SK-N-SH (cell line): ENCODE measurements around the gene MOB2. TPM values are rescaled to one million over a fixed set of nuclear protein-coding genes. Genes with fewer than 3 reads are reported as not detected.

Experiments used
- CTCF ChIA-PET: fragments of 300-600, 350-600 bp; formaldehyde crosslinking; extraction: SDS; loops from one replicate; lab custom pipeline; 2021; lab: Yijun Ruan, JAX
- POLR2A ChIA-PET: fragments of 350-600 bp; sonication (Branson Sonifier 250); formaldehyde crosslinking; extraction: SDS; loops from one replicate; lab custom pipeline; 2020; ENCODE audit warnings: antibody characterized with exemption, inconsistent platforms; lab: Yijun Ruan, JAX
- DNase-seq: peaks from one replicate; pipeline ENCODE4 v3.0.0; 2012
- H2AFZ ChIP-seq: fragments of 200-600 bp; sonication (generic); 2 replicates; pipeline ENCODE4 v1.8.1; 2016; ENCODE audit warnings: antibody characterized with exemption, mild to moderate bottlenecking, low read depth
- H3F3A ChIP-seq: fragments of 200-600 bp; sonication (generic); replicated peaks from 2 replicates; pipeline ENCODE3; 2016; ENCODE audit warnings: antibody characterized with exemption, mild to moderate bottlenecking; ENCODE audit not compliant: insufficient read depth
- H3K27ac ChIP-seq, 2 experiments: fragments of 200-500 bp in 1 of 2; fragments of 200-600 bp in 1 of 2; sonication (Bioruptor generic) in 1 of 2; sonication (generic), shearing (Covaris generic) in 1 of 2; 2 replicates each; pipeline versions ENCODE4 v1.5.1 to v1.6.1; 2014 to 2016; ENCODE audit warnings: low read depth in 2 of 2, inconsistent platforms in 1 of 2, low read length in 1 of 2, mild to moderate bottlenecking in 1 of 2, mixed read lengths in 1 of 2
- H3K27me3 ChIP-seq: fragments of 200-600 bp; sonication (generic), shearing (Covaris generic); 2 replicates; pipeline ENCODE4 v1.6.1; 2016; ENCODE audit warnings: mixed run types; ENCODE audit not compliant: insufficient read depth
- H3K36me3 ChIP-seq, 2 experiments: fragments of 200-500 bp in 1 of 2; fragments of 200-600 bp in 1 of 2; sonication (Bioruptor generic) in 1 of 2; sonication (generic) in 1 of 2; replicated peaks in 1 of 2; 2 replicates each; pipeline versions ENCODE3 to v1.5.1; 2014 to 2016; ENCODE audit warnings: low read length in 1 of 2, mild to moderate bottlenecking in 1 of 2; ENCODE audit not compliant: insufficient read depth in 2 of 2, control insufficient read depth in 1 of 2
- H3K4me1 ChIP-seq, 2 experiments: fragments of 200-500 bp in 1 of 2; fragments of 200-600 bp in 1 of 2; sonication (Bioruptor generic) in 1 of 2; sonication (generic), shearing (Covaris generic) in 1 of 2; 2 replicates each; pipeline versions ENCODE4 v1.5.1 to v1.6.1; 2014 to 2016; ENCODE audit warnings: low read depth in 1 of 2, low read length in 1 of 2, mixed run types in 1 of 2; ENCODE audit not compliant: insufficient read depth in 2 of 2, control insufficient read depth in 1 of 2
- H3K4me2 ChIP-seq: fragments of 200-600 bp; sonication (generic), shearing (Covaris generic); 2 replicates; pipeline ENCODE4 v1.6.1; 2017; ENCODE audit warnings: mixed run types
- H3K4me3 ChIP-seq, 2 experiments: fragments of 200-500 bp in 1 of 2; fragments of 200-600 bp in 1 of 2; sonication (Bioruptor generic) in 1 of 2; sonication (generic), shearing (Covaris generic) in 1 of 2; 2 replicates each; pipeline versions ENCODE4 v1.5.1 to v1.8.1; 2014 to 2016; ENCODE audit warnings: low read depth in 2 of 2, inconsistent platforms in 1 of 2, low read length in 1 of 2, mild to moderate bottlenecking in 1 of 2, mixed read lengths in 1 of 2, moderate library complexity in 1 of 2
- H3K79me2 ChIP-seq: fragments of 200-600 bp; sonication (generic); 2 replicates; pipeline ENCODE4 v1.8.1; 2017; ENCODE audit warnings: mild to moderate bottlenecking; ENCODE audit not compliant: insufficient read depth
- H3K9ac ChIP-seq: fragments of 200-600 bp; sonication (generic); 2 replicates; pipeline ENCODE4 v1.6.1; 2017; ENCODE audit warnings: mixed run types
- H3K9me2 ChIP-seq: fragments of 200-600 bp; sonication (generic); 2 replicates; pipeline ENCODE4 v1.6.1; 2017; ENCODE audit warnings: mixed run types
- H3K9me3 ChIP-seq: fragments of 200-600 bp; sonication (generic); 2 replicates; pipeline ENCODE4 v1.6.1; 2017; ENCODE audit warnings: mixed run types, mild to moderate bottlenecking, moderate library complexity
- H4K20me1 ChIP-seq: fragments of 200-600 bp; sonication (generic); 2 replicates; pipeline ENCODE4 v1.6.1; 2017; ENCODE audit warnings: mild to moderate bottlenecking, mixed run types; ENCODE audit not compliant: insufficient read depth
- EZH2phosphoT487 ChIP-seq: fragments of 200-600 bp; sonication (generic); IDR thresholded peaks from 2 replicates; pipeline ENCODE4 v1.6.1; 2017; ENCODE audit warnings: low read depth, mixed run types, mild to moderate bottlenecking, antibody characterized with exemption, moderate library complexity, borderline replicate concordance
- FOXJ3 ChIP-seq: sonication (generic); formaldehyde crosslinking; IDR thresholded peaks from 2 replicates; pipeline ENCODE4 v1.5.1; 2020; ENCODE audit warnings: mild to moderate bottlenecking, missing genetic modification reagents
- FOXM1 ChIP-seq: IDR thresholded peaks from 2 replicates; pipeline ENCODE4 v1.4.0; 2012; ENCODE audit warnings: low read depth, mild to moderate bottlenecking
- GABPA ChIP-seq: IDR thresholded peaks from 2 replicates; pipeline ENCODE4 v1.4.0; 2012; ENCODE audit warnings: low read depth, mild to moderate bottlenecking
- IRF3 ChIP-seq: fragments of 150-350 bp; IDR thresholded peaks from 2 replicates; pipeline ENCODE4 v1.6.1; 2016; ENCODE audit warnings: mild to moderate bottlenecking, low read depth, low read length
- MEF2A ChIP-seq: IDR thresholded peaks from 2 replicates; pipeline ENCODE4 v1.4.0; 2012; ENCODE audit warnings: low read depth, borderline replicate concordance
- MXI1 ChIP-seq: IDR thresholded peaks from 2 replicates; pipeline ENCODE4 v1.6.1; 2012; ENCODE audit warnings: mild to moderate bottlenecking, low read depth, low read length, improper control_type of control experiment
- NFIC ChIP-seq: IDR thresholded peaks from 2 replicates; pipeline ENCODE4 v1.4.0; 2012; ENCODE audit warnings: borderline replicate concordance
- NRF1 ChIP-seq: IDR thresholded peaks from 2 replicates; pipeline ENCODE4 v1.6.1; 2012; ENCODE audit warnings: low read depth, mild to moderate bottlenecking, low read length
- PBX3 ChIP-seq: IDR thresholded peaks from 2 replicates; pipeline ENCODE4; 2012
- POLR2AphosphoS5 ChIP-seq: IDR thresholded peaks from 2 replicates; pipeline ENCODE4 v1.6.1; 2012; ENCODE audit warnings: low read depth, low read length
- RAD21 ChIP-seq: IDR thresholded peaks from 2 replicates; pipeline ENCODE4 v1.6.1; 2012; ENCODE audit warnings: mild to moderate bottlenecking, low read length
- RCOR1 ChIP-seq: fragments of 150-350 bp; IDR thresholded peaks from 2 replicates; pipeline ENCODE4 v1.6.1; 2017; ENCODE audit warnings: antibody characterized with exemption, low read length
- RXRA ChIP-seq: IDR thresholded peaks from 2 replicates; pipeline ENCODE4 v1.4.0; 2012; ENCODE audit warnings: low read depth, mild to moderate bottlenecking, borderline replicate concordance
- YY1 ChIP-seq: IDR thresholded peaks from 2 replicates; pipeline ENCODE4 v1.4.0; 2012; ENCODE audit warnings: low read depth, mild to moderate bottlenecking
- WGBS: methylation state at CpG from one replicate; pipeline ENCODE4 v1.1.6; 2017; ENCODE audit warnings: low lambda C conversion rate; 5-methylcytosine and 5-hydroxymethylcytosine counted together
- polyA plus RNA-seq, 3 experiments: library from polyadenylated mRNA; depleted of rRNA; stranded (reverse); fragments of >200 nt; gene quantifications; 2 replicates each; pipeline ENCODE4 v1.2.3, GENCODE V29; 2012
- TF ChIP-seq, protein P1 (sequence below): fragments of 200-600 bp; sonication (generic); IDR thresholded peaks from 2 replicates; pipeline ENCODE4 v1.6.1; 2017; ENCODE audit warnings: antibody characterized with exemption, mild to moderate bottlenecking, moderate library complexity
- TF ChIP-seq, protein P2 (sequence below): IDR thresholded peaks from 2 replicates; pipeline ENCODE4 v1.6.1; 2012; ENCODE audit warnings: mild to moderate bottlenecking, low read depth, low read length, moderate library complexity
- TF ChIP-seq, protein P3 (sequence below): fragments of 150-350 bp; IDR thresholded peaks from 2 replicates; pipeline ENCODE4 v1.6.1; 2017; ENCODE audit warnings: antibody characterized with exemption, low read length, low read depth, borderline replicate concordance

MOB2 gene
- polyA plus RNA-seq, 1 of the 3 experiments (the other 2 are of a cell fraction): 45.8 TPM

DNA sequence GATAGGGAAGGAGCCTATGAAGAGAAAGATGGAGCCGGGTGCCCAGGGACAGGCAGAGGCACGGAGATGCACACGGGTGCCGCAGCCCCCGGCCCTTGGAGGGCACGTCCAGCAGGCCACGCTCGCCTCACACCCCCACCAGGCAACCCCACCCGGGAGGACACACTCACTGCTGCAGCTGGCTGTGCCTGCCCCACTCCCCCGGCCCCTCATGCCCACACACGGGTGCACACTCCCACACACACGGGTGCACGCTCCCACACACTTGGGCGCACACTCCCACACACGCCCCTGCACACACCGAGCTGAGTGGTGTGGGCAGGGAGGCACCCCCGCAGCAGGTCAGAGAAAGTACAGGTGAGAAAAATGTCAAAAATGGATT, 1.1 kb downstream of the MOB2 start:
- Histone ChIP-seq H3K9me3 (no peaks in the 10 kb centered on the region), H3K4me2 (no peak overlapping the region), H3K36me3 (peaks cover 0 to 2% of the 10 kb centered on the region in 2 experiments), H4K20me1 (peaks cover 67% of the 10 kb centered on the region), H3K27me3 (no peaks in the 10 kb centered on the region), H3K4me1 (peaks cover 0 to 37% of the 10 kb centered on the region in 2 experiments; a peak in 1 of 4 replicates), H3K4me3 (no peak overlapping the region), H3K27ac (no peak overlapping the region; a peak in 1 of 4 replicates), H2AFZ (no peak overlapping the region), H3F3A (no peaks in the 10 kb centered on the region), H3K9me2 (no peaks in the 10 kb centered on the region), H3K79me2 (peaks cover 20% of the 10 kb centered on the region; the same call in 1 of the 2 replicates), H3K9ac (no peak overlapping the region)
- DNase-seq: no peak
- TF ChIP-seq NFIC: no peak
- no peak for TF ChIP-seq PBX3
- no peak for TF ChIP-seq MXI1
- TF ChIP-seq IRF3: no peak
- TF ChIP-seq RAD21: no peak
- no peak for TF ChIP-seq YY1
- no peak for TF ChIP-seq FOXM1
- no peak for TF ChIP-seq GABPA
- TF ChIP-seq, protein P1, sequence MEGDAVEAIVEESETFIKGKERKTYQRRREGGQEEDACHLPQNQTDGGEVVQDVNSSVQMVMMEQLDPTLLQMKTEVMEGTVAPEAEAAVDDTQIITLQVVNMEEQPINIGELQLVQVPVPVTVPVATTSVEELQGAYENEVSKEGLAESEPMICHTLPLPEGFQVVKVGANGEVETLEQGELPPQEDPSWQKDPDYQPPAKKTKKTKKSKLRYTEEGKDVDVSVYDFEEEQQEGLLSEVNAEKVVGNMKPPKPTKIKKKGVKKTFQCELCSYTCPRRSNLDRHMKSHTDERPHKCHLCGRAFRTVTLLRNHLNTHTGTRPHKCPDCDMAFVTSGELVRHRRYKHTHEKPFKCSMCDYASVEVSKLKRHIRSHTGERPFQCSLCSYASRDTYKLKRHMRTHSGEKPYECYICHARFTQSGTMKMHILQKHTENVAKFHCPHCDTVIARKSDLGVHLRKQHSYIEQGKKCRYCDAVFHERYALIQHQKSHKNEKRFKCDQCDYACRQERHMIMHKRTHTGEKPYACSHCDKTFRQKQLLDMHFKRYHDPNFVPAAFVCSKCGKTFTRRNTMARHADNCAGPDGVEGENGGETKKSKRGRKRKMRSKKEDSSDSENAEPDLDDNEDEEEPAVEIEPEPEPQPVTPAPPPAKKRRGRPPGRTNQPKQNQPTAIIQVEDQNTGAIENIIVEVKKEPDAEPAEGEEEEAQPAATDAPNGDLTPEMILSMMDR: no peak
- no peak for TF ChIP-seq EZH2phosphoT487
- TF ChIP-seq RXRA: no peak
- no peak for TF ChIP-seq RCOR1
- no peak for TF ChIP-seq MEF2A
- no peak for TF ChIP-seq POLR2AphosphoS5
- TF ChIP-seq NRF1: no peak
- TF ChIP-seq FOXJ3 (CRISPR knock-in tag): no peak
- TF ChIP-seq, protein P2, sequence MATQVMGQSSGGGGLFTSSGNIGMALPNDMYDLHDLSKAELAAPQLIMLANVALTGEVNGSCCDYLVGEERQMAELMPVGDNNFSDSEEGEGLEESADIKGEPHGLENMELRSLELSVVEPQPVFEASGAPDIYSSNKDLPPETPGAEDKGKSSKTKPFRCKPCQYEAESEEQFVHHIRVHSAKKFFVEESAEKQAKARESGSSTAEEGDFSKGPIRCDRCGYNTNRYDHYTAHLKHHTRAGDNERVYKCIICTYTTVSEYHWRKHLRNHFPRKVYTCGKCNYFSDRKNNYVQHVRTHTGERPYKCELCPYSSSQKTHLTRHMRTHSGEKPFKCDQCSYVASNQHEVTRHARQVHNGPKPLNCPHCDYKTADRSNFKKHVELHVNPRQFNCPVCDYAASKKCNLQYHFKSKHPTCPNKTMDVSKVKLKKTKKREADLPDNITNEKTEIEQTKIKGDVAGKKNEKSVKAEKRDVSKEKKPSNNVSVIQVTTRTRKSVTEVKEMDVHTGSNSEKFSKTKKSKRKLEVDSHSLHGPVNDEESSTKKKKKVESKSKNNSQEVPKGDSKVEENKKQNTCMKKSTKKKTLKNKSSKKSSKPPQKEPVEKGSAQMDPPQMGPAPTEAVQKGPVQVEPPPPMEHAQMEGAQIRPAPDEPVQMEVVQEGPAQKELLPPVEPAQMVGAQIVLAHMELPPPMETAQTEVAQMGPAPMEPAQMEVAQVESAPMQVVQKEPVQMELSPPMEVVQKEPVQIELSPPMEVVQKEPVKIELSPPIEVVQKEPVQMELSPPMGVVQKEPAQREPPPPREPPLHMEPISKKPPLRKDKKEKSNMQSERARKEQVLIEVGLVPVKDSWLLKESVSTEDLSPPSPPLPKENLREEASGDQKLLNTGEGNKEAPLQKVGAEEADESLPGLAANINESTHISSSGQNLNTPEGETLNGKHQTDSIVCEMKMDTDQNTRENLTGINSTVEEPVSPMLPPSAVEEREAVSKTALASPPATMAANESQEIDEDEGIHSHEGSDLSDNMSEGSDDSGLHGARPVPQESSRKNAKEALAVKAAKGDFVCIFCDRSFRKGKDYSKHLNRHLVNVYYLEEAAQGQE: no peak
- TF ChIP-seq, protein P3, sequence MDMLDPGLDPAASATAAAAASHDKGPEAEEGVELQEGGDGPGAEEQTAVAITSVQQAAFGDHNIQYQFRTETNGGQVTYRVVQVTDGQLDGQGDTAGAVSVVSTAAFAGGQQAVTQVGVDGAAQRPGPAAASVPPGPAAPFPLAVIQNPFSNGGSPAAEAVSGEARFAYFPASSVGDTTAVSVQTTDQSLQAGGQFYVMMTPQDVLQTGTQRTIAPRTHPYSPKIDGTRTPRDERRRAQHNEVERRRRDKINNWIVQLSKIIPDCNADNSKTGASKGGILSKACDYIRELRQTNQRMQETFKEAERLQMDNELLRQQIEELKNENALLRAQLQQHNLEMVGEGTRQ: no peak
- POLR2A ChIA-PET: no interaction called here
- WGBS: 80% methylated on average over 1 of the region's 17 CpGs
- CTCF ChIA-PET: no interaction called here
